ENCODE results near the gene AHNAK. TPM values are rescaled to one million over a fixed set of nuclear protein-coding genes. Genes with fewer than 3 reads are reported as not detected.

The AHNAK gene
- 852 TPM for total RNA-seq
- polyA plus RNA-seq = 10 to 100 TPM; 22.3 to 59.3 (median 39.5) TPM

DNA sequence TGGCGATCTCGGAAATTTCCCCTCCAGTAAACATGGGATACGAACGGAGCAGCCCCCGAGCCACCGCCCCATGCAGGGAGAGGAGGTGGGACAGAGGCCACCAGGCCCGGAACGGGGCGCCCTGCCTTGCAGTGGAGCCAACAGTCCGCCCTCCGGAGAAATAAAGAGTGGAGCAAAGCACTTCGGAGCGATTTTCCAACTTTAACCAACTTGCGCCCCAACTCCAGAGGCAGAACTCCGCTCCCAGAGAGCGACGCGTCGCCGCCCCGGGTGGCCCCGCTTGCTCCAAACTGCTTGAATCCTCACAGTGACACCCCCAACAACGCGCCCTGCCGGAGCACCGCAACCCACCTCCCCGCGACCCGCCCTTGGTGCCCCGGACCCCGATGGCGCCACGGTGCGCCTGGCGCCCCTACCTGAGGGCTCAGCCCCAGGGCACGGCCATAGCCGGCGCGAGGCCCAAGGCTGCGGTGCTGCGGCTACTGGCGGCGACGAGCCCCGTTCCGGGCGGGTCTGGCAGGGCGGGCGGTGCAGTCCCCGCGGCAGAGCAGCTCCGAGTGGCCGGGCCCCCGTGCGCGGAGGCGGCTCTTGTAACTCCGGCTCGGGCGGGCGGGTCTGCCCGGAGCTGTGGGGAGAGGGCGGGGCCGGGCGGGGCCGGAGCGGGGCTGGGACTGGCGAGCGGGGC lies at the start of gene AHNAK:
Gene AHNAK, minus strand, starts transcription at position 563 of the 685 bp plus-strand sequence. CDS start 10,708 bp downstream, outside the sequence.
- H3K4me1 ChIP-seq (ENCODE audit: control insufficient read depth, insufficient read depth, low read length, poor library complexity, severe bottlenecking) = peaks cover 62% of the 10 kb centered on the region
- H3K4me3 ChIP-seq (ENCODE audit: low read depth, low read length) = peak within 1 kb of the TSS; percentile 86
- H3K9me3 Mint-ChIP-seq = peaks cover 0 to 2% (median 0%) of the 10 kb centered on the region in 7 donors
- peak within 1 kb of the TSS; percentile 96 to 99 (median 98) for H3K4me3 Mint-ChIP-seq
- peak within 1 kb of the TSS; percentile 85 to 99 (median 92) for H3K27ac Mint-ChIP-seq
- peak within 1 kb of the TSS; percentile 88 for H3K27ac ChIP-seq (ENCODE audit: insufficient read depth, low read length, poor library complexity, severe bottlenecking)
- no peaks in the 10 kb centered on the region for H3K27me3 ChIP-seq (ENCODE audit: control insufficient read depth, insufficient read depth, low read length)
- peaks cover 4% of the 10 kb centered on the region for H3K36me3 Mint-ChIP-seq
- ATAC-seq (ENCODE audit: low read depth in 2 of 2) (peak; percentile 46 to 58), DNase-seq (peak; percentile 63 to 70 (median 68))
- no peaks in the 10 kb centered on the region for H3K9me3 ChIP-seq (ENCODE audit: control insufficient read depth in 2 of 2, low read length in 2 of 2)
- H3K27me3 Mint-ChIP-seq = no peaks in the 10 kb centered on the region
- no peaks in the 10 kb centered on the region for H3K36me3 ChIP-seq (ENCODE audit: control insufficient read depth, insufficient read depth, low read length)
- peaks cover 0 to 77% (median 38%) of the 10 kb centered on the region in 4 donors for H3K4me1 Mint-ChIP-seq

DNA sequence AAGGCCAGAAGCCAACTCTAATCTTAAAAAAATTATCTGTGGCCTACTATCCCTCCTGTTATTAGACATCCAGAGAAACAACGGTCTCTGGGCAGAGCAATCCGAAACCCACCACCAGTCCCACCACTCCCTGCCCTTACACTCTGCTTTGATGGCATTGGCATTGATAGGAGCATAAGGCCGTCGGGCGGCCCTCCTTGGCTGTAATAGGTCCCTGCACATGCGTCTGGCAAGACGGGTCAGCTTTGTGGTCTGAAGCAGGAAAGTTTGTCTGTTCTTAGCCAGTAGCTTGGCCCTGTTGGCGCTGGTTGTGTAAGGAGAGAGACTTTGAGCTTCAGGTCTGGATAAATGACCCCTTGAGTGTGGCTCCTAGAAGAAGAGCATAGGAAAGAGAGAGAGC lies 48.5 kb upstream of the AHNAK start:
- Mint-ChIP-seq H3K36me3 (peaks cover 44% of the 10 kb centered on the region), H3K27me3 (no peaks in the 10 kb centered on the region), H3K27ac (peak overlapping the region in 2 of 3 donors; percentile 36 to 76), H3K9me3 (no peaks in the 10 kb centered on the region), H3K4me3 (peak overlapping the region in 1 of 4 donors; percentile 90), H3K4me1 (peaks cover 11 to 87% (median 55%) of the 10 kb centered on the region in 4 donors)
- H3K36me3 ChIP-seq (ENCODE audit: control insufficient read depth, insufficient read depth, low read length) = peaks cover 49% of the 10 kb centered on the region
- no peak overlapping the region for H3K27ac ChIP-seq (ENCODE audit: insufficient read depth, low read length, poor library complexity, severe bottlenecking)
- H3K27me3 ChIP-seq (ENCODE audit: control insufficient read depth, insufficient read depth, low read length) = no peaks in the 10 kb centered on the region
- ATAC-seq (ENCODE audit: low read depth in 2 of 2) = no peak
- H3K4me3 ChIP-seq (ENCODE audit: low read depth, low read length) = no peak overlapping the region
- DNase-seq = no peak
- H3K4me1 ChIP-seq (ENCODE audit: control insufficient read depth, insufficient read depth, low read length, poor library complexity, severe bottlenecking) = peaks cover 62% of the 10 kb centered on the region
- no peaks in the 10 kb centered on the region for H3K9me3 ChIP-seq (ENCODE audit: control insufficient read depth in 2 of 2, low read length in 2 of 2)

DNA sequence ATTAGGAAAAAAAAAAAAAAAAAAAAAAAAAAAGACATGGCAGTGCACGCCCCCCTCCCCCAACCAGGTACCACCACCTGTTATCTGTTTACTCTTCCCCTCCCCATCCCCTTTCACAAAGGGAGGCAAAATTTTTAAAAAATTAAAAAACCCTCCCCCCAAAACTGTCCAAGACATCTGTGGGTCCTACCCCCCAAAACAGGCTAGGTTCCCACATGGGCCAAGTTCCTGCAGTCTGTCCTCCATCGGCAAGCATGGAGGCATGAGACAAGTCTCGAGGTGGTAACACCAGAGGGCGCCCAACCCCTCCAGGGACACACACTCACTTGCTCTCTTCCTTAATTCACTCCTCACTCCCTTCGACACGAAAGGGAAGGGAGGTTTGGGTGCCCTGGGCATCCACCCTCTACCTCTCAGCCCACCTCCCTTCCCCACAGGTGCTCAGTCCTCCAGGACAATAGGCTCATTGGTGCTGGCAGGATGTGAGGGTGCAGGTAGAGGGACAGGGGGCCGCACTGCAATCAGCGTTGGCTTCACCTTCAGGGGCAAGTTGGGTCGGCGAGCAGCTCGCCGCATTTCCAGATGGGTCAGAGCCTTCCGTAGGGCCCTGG lies 46.9 kb upstream of the AHNAK start:
- ATAC-seq (ENCODE audit: low read depth in 2 of 2) = no peak
- DNase-seq = peak; percentile 61 to 88 (median 77)
- H3K9me3 Mint-ChIP-seq = no peaks in the 10 kb centered on the region
- Histone ChIP-seq H3K4me1 (ENCODE audit: control insufficient read depth, insufficient read depth, low read length, poor library complexity, severe bottlenecking) (peaks cover 55% of the 10 kb centered on the region), H3K9me3 (ENCODE audit: control insufficient read depth in 2 of 2, low read length in 2 of 2) (no peaks in the 10 kb centered on the region), H3K4me3 (ENCODE audit: low read depth, low read length) (no peak overlapping the region), H3K27me3 (ENCODE audit: control insufficient read depth, insufficient read depth, low read length) (no peaks in the 10 kb centered on the region), H3K36me3 (ENCODE audit: control insufficient read depth, insufficient read depth, low read length) (peaks cover 49% of the 10 kb centered on the region), H3K27ac (ENCODE audit: insufficient read depth, low read length, poor library complexity, severe bottlenecking) (peak overlapping the region; percentile 45)
- peak overlapping the region; percentile 57 to 95 (median 93) for H3K27ac Mint-ChIP-seq
- peaks cover 29% of the 10 kb centered on the region for H3K36me3 Mint-ChIP-seq
- peaks cover 0 to 83% (median 50%) of the 10 kb centered on the region in 4 donors for H3K4me1 Mint-ChIP-seq
- H3K27me3 Mint-ChIP-seq = no peaks in the 10 kb centered on the region
- peak overlapping the region; percentile 80 to 98 (median 88) for H3K4me3 Mint-ChIP-seq

GRCh38 chr11:62592989-62593421 lies 46.4 kb upstream of the AHNAK start:
- peaks cover 49% of the 10 kb centered on the region for H3K36me3 ChIP-seq (ENCODE audit: control insufficient read depth, insufficient read depth, low read length)
- peak overlapping the region; percentile 94 for H3K27ac ChIP-seq (ENCODE audit: insufficient read depth, low read length, poor library complexity, severe bottlenecking)
- ATAC-seq (ENCODE audit: low read depth in 2 of 2) (no peak), DNase-seq (no peak)
- peaks cover 49% of the 10 kb centered on the region for H3K4me1 ChIP-seq (ENCODE audit: control insufficient read depth, insufficient read depth, low read length, poor library complexity, severe bottlenecking)
- peaks cover 0 to 79% (median 45%) of the 10 kb centered on the region in 4 donors for H3K4me1 Mint-ChIP-seq
- H3K27ac Mint-ChIP-seq = peak overlapping the region in 2 of 3 donors; percentile 85 to 95
- H3K4me3 ChIP-seq (ENCODE audit: low read depth, low read length) = peak overlapping the region; percentile 75
- H3K27me3 Mint-ChIP-seq = no peaks in the 10 kb centered on the region
- H3K9me3 Mint-ChIP-seq = no peaks in the 10 kb centered on the region
- H3K9me3 ChIP-seq (ENCODE audit: control insufficient read depth in 2 of 2, low read length in 2 of 2) = no peaks in the 10 kb centered on the region
- peaks cover 23% of the 10 kb centered on the region for H3K36me3 Mint-ChIP-seq
- H3K4me3 Mint-ChIP-seq = peak overlapping the region in 3 of 4 donors; percentile 41 to 90 (median 46)
- no peaks in the 10 kb centered on the region for H3K27me3 ChIP-seq (ENCODE audit: control insufficient read depth, insufficient read depth, low read length)

DNA sequence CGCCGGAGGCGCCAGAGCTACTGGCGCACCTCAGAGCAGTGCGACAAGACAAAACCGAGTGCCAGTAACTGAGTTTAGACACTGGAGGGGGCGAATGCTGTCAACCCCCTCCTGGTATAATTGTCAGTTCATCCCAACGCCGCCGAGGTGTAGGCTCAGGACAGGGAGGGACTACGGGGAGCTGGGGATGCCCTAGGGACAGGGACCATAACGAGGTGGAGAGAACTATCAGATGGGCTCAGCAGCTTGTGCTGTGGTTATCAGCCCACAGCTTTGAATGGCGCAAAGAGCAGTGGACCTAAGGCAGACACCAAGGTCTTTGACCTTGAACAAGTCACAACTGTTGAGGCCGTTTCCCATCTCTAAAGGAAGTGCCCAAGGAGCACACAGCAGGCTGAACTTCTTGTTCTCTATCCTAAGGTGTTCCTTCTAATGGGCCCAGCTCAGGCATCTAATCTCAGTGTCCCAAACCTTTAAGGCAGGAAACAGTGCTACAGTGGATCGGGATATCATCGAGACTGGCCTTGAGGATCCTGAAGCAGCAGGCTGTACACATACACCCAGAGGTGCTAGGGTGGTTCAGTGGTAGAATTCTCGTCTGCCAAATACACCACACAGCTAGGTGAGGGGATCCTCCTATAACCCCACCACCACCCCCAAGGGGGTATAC lies 45.7 kb upstream of the AHNAK start:
- DNase-seq = no peak
- H3K27ac Mint-ChIP-seq = peak overlapping the region; percentile 95 to 97 (median 96)
- peak overlapping the region; percentile 75 for H3K4me3 ChIP-seq (ENCODE audit: low read depth, low read length)
- H3K36me3 Mint-ChIP-seq = peaks cover 17% of the 10 kb centered on the region
- ATAC-seq (ENCODE audit: low read depth in 2 of 2) = no peak
- H3K36me3 ChIP-seq (ENCODE audit: control insufficient read depth, insufficient read depth, low read length) = peaks cover 49% of the 10 kb centered on the region
- no peaks in the 10 kb centered on the region for H3K9me3 ChIP-seq (ENCODE audit: control insufficient read depth in 2 of 2, low read length in 2 of 2)
- H3K27me3 Mint-ChIP-seq = no peaks in the 10 kb centered on the region
- no peaks in the 10 kb centered on the region for H3K27me3 ChIP-seq (ENCODE audit: control insufficient read depth, insufficient read depth, low read length)
- H3K9me3 Mint-ChIP-seq = no peaks in the 10 kb centered on the region
- H3K4me1 Mint-ChIP-seq = peaks cover 0 to 76% (median 39%) of the 10 kb centered on the region in 4 donors
- peak overlapping the region; percentile 94 for H3K27ac ChIP-seq (ENCODE audit: insufficient read depth, low read length, poor library complexity, severe bottlenecking)
- peaks cover 42% of the 10 kb centered on the region for H3K4me1 ChIP-seq (ENCODE audit: control insufficient read depth, insufficient read depth, low read length, poor library complexity, severe bottlenecking)
- peak overlapping the region; percentile 90 to 96 (median 94) for H3K4me3 Mint-ChIP-seq

DNA sequence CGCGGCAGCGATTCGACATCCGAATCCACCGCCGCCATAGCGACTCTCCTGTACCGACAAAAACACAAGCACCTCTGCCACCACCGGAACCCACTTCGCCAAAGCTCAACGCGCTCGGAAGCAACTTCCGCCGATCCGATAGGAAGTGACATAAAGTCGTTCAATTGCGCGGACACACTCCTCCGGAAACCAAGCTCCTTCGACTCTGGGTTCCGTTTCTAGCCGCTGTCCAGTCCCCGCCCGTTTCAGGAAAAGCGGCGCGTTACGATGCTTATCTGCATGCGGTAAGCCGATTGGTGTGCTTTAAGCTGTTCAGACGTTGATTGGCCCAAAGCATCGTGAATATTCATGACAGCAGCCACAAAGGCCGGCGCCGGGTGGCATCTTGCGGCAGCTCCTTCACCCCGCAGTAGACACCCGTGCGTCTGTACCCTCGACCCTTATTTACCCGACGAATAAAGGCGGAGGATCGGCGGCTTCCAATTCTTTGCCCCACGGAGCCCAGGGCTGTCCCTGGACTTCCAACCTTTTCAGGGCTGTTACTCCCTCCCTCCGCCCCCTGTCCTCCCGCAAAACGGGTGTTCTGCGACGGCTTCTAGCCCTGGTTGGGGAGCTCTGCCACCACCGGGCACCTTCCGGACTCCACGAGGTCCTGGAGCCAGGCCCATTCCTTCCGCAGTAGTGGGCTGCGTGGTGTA lies 45.0 kb upstream of the AHNAK start, which contains the start of gene TUT1:
Gene TUT1, minus strand, starts transcription at position 76 of the 698 bp plus-strand sequence. Its CDS starts 38 bp downstream, at position 38.
- H3K36me3 ChIP-seq (ENCODE audit: control insufficient read depth, insufficient read depth, low read length) = peaks cover 43% of the 10 kb centered on the region
- H3K27ac ChIP-seq (ENCODE audit: insufficient read depth, low read length, poor library complexity, severe bottlenecking) = peak within 1 kb of the TSS; percentile 94
- H3K4me1 Mint-ChIP-seq = peaks cover 0 to 73% (median 38%) of the 10 kb centered on the region in 4 donors

More for the DNA sequence above, 45.0 kb upstream of the AHNAK start, which contains the start of gene TUT1:
- Histone ChIP-seq H3K4me3 (ENCODE audit: low read depth, low read length) (peak within 1 kb of the TSS; percentile 95), H3K27me3 (ENCODE audit: control insufficient read depth, insufficient read depth, low read length) (no peaks in the 10 kb centered on the region), H3K4me1 (ENCODE audit: control insufficient read depth, insufficient read depth, low read length, poor library complexity, severe bottlenecking) (peaks cover 39% of the 10 kb centered on the region), H3K9me3 (ENCODE audit: control insufficient read depth in 2 of 2, low read length in 2 of 2) (no peaks in the 10 kb centered on the region)
- DNase-seq (peak; percentile 95 to 99 (median 98)), ATAC-seq (ENCODE audit: low read depth in 2 of 2) (peak; percentile 89 to 90)
- peaks cover 17% of the 10 kb centered on the region for H3K36me3 Mint-ChIP-seq
- H3K4me3 Mint-ChIP-seq = peak within 1 kb of the TSS; percentile 90 to 96 (median 94)
- peak within 1 kb of the TSS; percentile 95 to 97 (median 96) for H3K27ac Mint-ChIP-seq
- H3K9me3 Mint-ChIP-seq = no peaks in the 10 kb centered on the region
- no peaks in the 10 kb centered on the region for H3K27me3 Mint-ChIP-seq
